Motor neuron (in vitro differentiated cells): ENCODE measurements around the gene CILP2. TPM values are rescaled to one million over a fixed set of nuclear protein-coding genes. Genes with fewer than 3 reads are reported as not detected.

ENCODE experiments used
- ATAC-seq, 8 experiments: fragments of 200-7000 bp; cut with Tn5 transposase; replicated peaks in 6 of 8; 2 replicates each; pipeline ENCODE4 v1.8.0; 2021; ENCODE audit warnings: mild to moderate bottlenecking in 8 of 8, moderate library complexity in 8 of 8
- H3K27ac ChIP-seq, 2 donors: fragments of 250-450 bp; sonication (Bioruptor Pico); 2 replicates each; pipeline ENCODE4 v1.9.0; 2021; ENCODE audit warnings: antibody characterized with exemption in 2 of 2, mild to moderate bottlenecking in 2 of 2, moderate library complexity in 1 of 2
- H3K4me1 ChIP-seq, 2 donors: fragments of 250-450 bp; sonication (Bioruptor Pico); replicated peaks in 1 of 2; 2 replicates each; pipeline ENCODE4 v1.6.1; 2021; ENCODE audit warnings: antibody characterized with exemption in 2 of 2, mild to moderate bottlenecking in 2 of 2, moderate library complexity in 1 of 2
- H3K4me3 ChIP-seq, 5 donors: fragments of 250-450 bp; sonication (Bioruptor Pico); 2 replicates each; pipeline ENCODE4 v1.9.0; 2021; ENCODE audit warnings: antibody characterized with exemption in 5 of 5, mild to moderate bottlenecking in 5 of 5, moderate library complexity in 4 of 5
- WGBS, 10 experiments: fragments of 450-650 bp; shearing (Covaris generic); methylation state at CpG; one replicate each; pipeline ENCODE4 v1.0.0; 2022; 5-methylcytosine and 5-hydroxymethylcytosine counted together
- in situ Hi-C, 9 experiments: fragments of 400-800 bp; cut with MboI; loops; one replicate each; pipeline ENCODE4 v1.15.0; 2021; ENCODE audit warnings: low sequenced_read_pairs in 9 of 9, low pct_unique_long_range_greater_than_20kb in 2 of 9; ENCODE audit not compliant: unreplicated experiment in 9 of 9
- total RNA-seq, 8 experiments: library from RNA; unstranded; fragments of 300-600 nt; gene quantifications; 2 replicates each; pipeline versions ENCODE4 v1.2.3 to v1.2.4, GENCODE V29; 2022

Gene CILP2
- total RNA-seq, 8 experiments from 2014 or later, result 0.37 to 1.5 (median 0.90) TPM

- no peak for ATAC-seq
- in situ Hi-C loops, result no loop called here
- WGBS, 10 experiments, result 70 to 93% (median 81%) methylated on average over 2 to 3 of the region's 14 CpGs; no CpG with 5 or more reads in 6 of the 10 experiments
Measured at GRCh38 chr19:19551853-19552192, 13.8 kb downstream of the CILP2 start.

GRCh38 chr19:19552798-19553197 lies 14.7 kb downstream of the CILP2 start:
- in situ Hi-C loops, result no loop called here
- no CpG with 5 or more reads among the region's 6 CpGs for WGBS, 10 experiments
- Histone ChIP-seq H3K4me3 (no peak overlapping the region), H3K27ac (no peak overlapping the region), H3K4me1 (peaks cover 0 to 2% of the 10 kb centered on the region in 2 donors)
- ATAC-seq, result peak in 6 of 8 experiments; percentile 21 to 72 (median 46)

More at GRCh38 chr19:19551853-19552192, 13.8 kb downstream of the CILP2 start:
- H3K4me3 ChIP-seq, result no peak overlapping the region
- no peak overlapping the region for H3K27ac ChIP-seq
- peaks cover 0 to 2% of the 10 kb centered on the region in 2 donors for H3K4me1 ChIP-seq

GRCh38 chr19:19553670-19554069 lies 15.6 kb downstream of the CILP2 start:
- H3K27ac ChIP-seq, result no peak overlapping the region
- in situ Hi-C loops, result no loop called here
- no peak overlapping the region for H3K4me3 ChIP-seq
- peaks cover 0 to 2% of the 10 kb centered on the region in 2 donors for H3K4me1 ChIP-seq
- 60 to 98% methylated on average over 3 to 9 of the region's 10 CpGs; no CpG with 5 or more reads in 8 of the 10 experiments for WGBS, 10 experiments
- no peak for ATAC-seq

GRCh38 chr19:19554074-19555023 lies 16.3 kb downstream of the CILP2 start:
- peak; percentile 33 to 77 (median 42) for ATAC-seq
- WGBS, 10 experiments, result 72 to 100% (median 88%) methylated on average over 1 to 13 of the region's 34 CpGs; no CpG with 5 or more reads in 7 of the 10 experiments
- Histone ChIP-seq H3K4me1 (peaks cover 0 to 2% of the 10 kb centered on the region in 2 donors), H3K4me3 (no peak overlapping the region), H3K27ac (no peak overlapping the region)
- in situ Hi-C loops, result no loop called here

GRCh38 chr19:19558055-19558454 lies 20.0 kb downstream of the CILP2 start:
- ATAC-seq, result no peak
- H3K4me1 ChIP-seq, result peaks cover 0 to 2% of the 10 kb centered on the region in 2 donors
- WGBS, 10 experiments, result 87% methylated on average over 3 of the region's 15 CpGs; no CpG with 5 or more reads in 9 of the 10 experiments
- in situ Hi-C loops, result no loop called here
- no peak overlapping the region for H3K4me3 ChIP-seq
- no peak overlapping the region for H3K27ac ChIP-seq

GRCh38 chr19:19558636-19559035 lies 20.6 kb downstream of the CILP2 start:
- no peak overlapping the region for H3K4me3 ChIP-seq
- WGBS, 10 experiments, result 86 to 100% (median 90%) methylated on average over 1 to 5 of the region's 16 CpGs; no CpG with 5 or more reads in 5 of the 10 experiments
- no peak for ATAC-seq
- peaks cover 0 to 2% of the 10 kb centered on the region in 2 donors for H3K4me1 ChIP-seq
- in situ Hi-C loops, result no loop called here
- H3K27ac ChIP-seq, result no peak overlapping the region

- WGBS, 10 experiments, result 40 to 83% (median 60%) methylated on average over 1 to 3 of the region's 4 CpGs; no CpG with 5 or more reads in 6 of the 10 experiments
- H3K27ac ChIP-seq, result no peak overlapping the region
- in situ Hi-C loops, result no loop called here
- H3K4me3 ChIP-seq, result no peak overlapping the region
- peak in 1 of 8 experiments; percentile 54 for ATAC-seq
- no peaks in the 10 kb centered on the region for H3K4me1 ChIP-seq
Measured at GRCh38 chr19:19559931-19560330, 21.9 kb downstream of the CILP2 start.

GRCh38 chr19:19561946-19562664 lies 24.0 kb downstream of the CILP2 start:
- Histone ChIP-seq H3K4me1 (no peaks in the 10 kb centered on the region), H3K27ac (no peak overlapping the region), H3K4me3 (no peak overlapping the region)
- WGBS, 10 experiments, result 51 to 92% (median 82%) methylated on average over 1 to 9 of the region's 26 CpGs; no CpG with 5 or more reads in 6 of the 10 experiments
- in situ Hi-C loops, result no loop called here
- no peak for ATAC-seq

GRCh38 chr19:19562665-19563347 lies 24.7 kb downstream of the CILP2 start:
- 100% methylated on average over 2 of the region's 17 CpGs; no CpG with 5 or more reads in 9 of the 10 experiments for WGBS, 10 experiments
- Histone ChIP-seq H3K4me3 (no peak overlapping the region), H3K4me1 (no peaks in the 10 kb centered on the region), H3K27ac (no peak overlapping the region)
- peak in 5 of 8 experiments; percentile 12 to 47 (median 16) for ATAC-seq
- in situ Hi-C loops, result no loop called here

GRCh38 chr19:19563348-19563848 lies 25.3 kb downstream of the CILP2 start:
- ATAC-seq, result no peak
- Histone ChIP-seq H3K4me1 (no peaks in the 10 kb centered on the region), H3K4me3 (no peak overlapping the region), H3K27ac (no peak overlapping the region)
- WGBS, 10 experiments, result 100% methylated on average over 1 to 2 of the region's 17 CpGs; no CpG with 5 or more reads in 8 of the 10 experiments
- in situ Hi-C loops, result no loop called here

GRCh38 chr19:19566306-19566705 lies 28.2 kb downstream of the CILP2 start:
- 30 to 100% (median 79%) methylated on average over 1 to 6 of the region's 7 CpGs; no CpG with 5 or more reads in 2 of the 10 experiments for WGBS, 10 experiments
- H3K4me3 ChIP-seq, result no peak overlapping the region
- no peak overlapping the region for H3K27ac ChIP-seq
- H3K4me1 ChIP-seq, result no peaks in the 10 kb centered on the region
- ATAC-seq, result no peak
- in situ Hi-C loops, result no loop called here

GRCh38 chr19:19567391-19567790 lies 29.3 kb downstream of the CILP2 start:
- ATAC-seq, result no peak
- WGBS, 10 experiments, result 20 to 100% (median 64%) methylated on average over 1 to 2 of the region's 3 CpGs; no CpG with 5 or more reads in 6 of the 10 experiments
- no peaks in the 10 kb centered on the region for H3K4me1 ChIP-seq
- in situ Hi-C loops, result no loop called here
- H3K27ac ChIP-seq, result no peak overlapping the region
- no peak overlapping the region for H3K4me3 ChIP-seq
